ENCODE data around the gene PLEKHD1. TPM values are rescaled to one million over a fixed set of nuclear protein-coding genes. Genes with fewer than 3 reads are reported as not detected.

The PLEKHD1 gene
- total RNA-seq: under 1 TPM in 1 of 2 experiments, not detected in 1; 0.07 TPM

- ChIA-PET POLR2A (interaction anchor here (1.0 kb wide), 1 partner anchor 225 kb away, joined by 3 read pairs; no protein-coding TSS in a partner anchor), CTCF (interaction anchor here (1.1 to 2.4 kb wide), 2 partner anchors 9 kb away, joined by 3 to 9 read pairs; no protein-coding TSS in a partner anchor)
- no peak within 1 kb of the TSS for H3K4me3 Mint-ChIP-seq
- no peaks in the 10 kb centered on the region for H3K4me1 Mint-ChIP-seq (ENCODE audit: low read depth)
- intact Hi-C loops (cut with micrococcal nuclease): no loop called here
- H3K27ac Mint-ChIP-seq: no peak within 1 kb of the TSS
- H3K9me3 Mint-ChIP-seq: no peaks in the 10 kb centered on the region
- peak; percentile 3 for DNase-seq
- H3K36me3 Mint-ChIP-seq (ENCODE audit: low read depth): no peaks in the 10 kb centered on the region
- ATAC-seq: no peak
- H3K27me3 Mint-ChIP-seq: peaks cover 34% of the 10 kb centered on the region
- no peak for TF ChIP-seq CTCF (IDR thresholded peaks at IDR 0.05)
These were observed at the start of gene PLEKHD1 for GRCh38 chr14:69484444-69485314. PLEKHD1 (plus strand) TSS chr14:69484728; CDS start chr14:69484966, 238 bp downstream.

GRCh38 chr14:69439521-69440270 is 44.8 kb upstream of the PLEKHD1 start:
- CTCF ChIA-PET: no interaction called here
- H3K9me3 Mint-ChIP-seq: no peaks in the 10 kb centered on the region
- no peaks in the 10 kb centered on the region for H3K27me3 Mint-ChIP-seq
- H3K4me1 Mint-ChIP-seq (ENCODE audit: low read depth): peaks cover 18% of the 10 kb centered on the region
- intact Hi-C loops (cut with micrococcal nuclease): no loop called here
- no peak overlapping the region for H3K4me3 Mint-ChIP-seq
- ATAC-seq: no peak
- POLR2A ChIA-PET: no interaction called here
- no peak for DNase-seq
- H3K27ac Mint-ChIP-seq: no peak overlapping the region
- H3K36me3 Mint-ChIP-seq (ENCODE audit: low read depth): peaks cover 21% of the 10 kb centered on the region
- no peak for TF ChIP-seq CTCF (IDR thresholded peaks at IDR 0.05)

DNA sequence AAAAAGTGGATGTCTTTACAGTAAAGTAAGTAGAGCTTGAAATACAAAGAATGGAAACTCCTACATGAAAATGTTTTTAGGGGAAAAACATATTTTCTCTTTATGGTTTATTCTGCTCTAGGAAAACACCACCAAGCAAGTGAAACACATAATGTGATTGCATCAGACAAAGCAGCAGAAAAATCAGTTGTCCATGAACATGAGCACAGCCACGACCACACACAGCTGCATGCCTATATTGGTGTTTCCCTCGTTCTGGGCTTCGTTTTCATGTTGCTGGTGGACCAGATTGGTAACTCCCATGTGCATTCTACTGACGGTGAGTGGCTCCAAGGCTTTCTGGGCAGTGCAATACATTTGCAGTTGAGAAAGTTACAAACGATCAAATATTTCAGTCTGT is 42.6 kb upstream of the PLEKHD1 start:
- DNase-seq: no peak
- intact Hi-C loops (cut with micrococcal nuclease): no loop called here
- ATAC-seq: peak; percentile 34
- ChIA-PET CTCF (interaction anchor here (0.9 to 2.7 kb wide), 3 partner anchors 32 to 251 kb away, joined by 3 to 9 read pairs (median 7); partner anchors contain the start of gene EXD2), POLR2A (interaction anchor here (1.1 kb wide), 1 partner anchor 44 kb away, joined by 4 read pairs; the partner anchor contains the start of genes ERH and SLC39A9)
- no peaks in the 10 kb centered on the region for H3K9me3 Mint-ChIP-seq
- H3K27ac Mint-ChIP-seq: peak overlapping the region; percentile 32
- peak overlapping the region; percentile 30 for H3K4me3 Mint-ChIP-seq
- no peak for TF ChIP-seq CTCF (IDR thresholded peaks at IDR 0.05)
- peaks cover 18% of the 10 kb centered on the region for H3K4me1 Mint-ChIP-seq (ENCODE audit: low read depth)
- peaks cover 24% of the 10 kb centered on the region for H3K36me3 Mint-ChIP-seq (ENCODE audit: low read depth)
- H3K27me3 Mint-ChIP-seq: no peaks in the 10 kb centered on the region

- Mint-ChIP-seq H3K9me3 (no peaks in the 10 kb centered on the region), H3K27ac (peak overlapping the region; percentile 63), H3K4me1 (ENCODE audit: low read depth) (peaks cover 18% of the 10 kb centered on the region), H3K36me3 (ENCODE audit: low read depth) (peaks cover 24% of the 10 kb centered on the region), H3K4me3 (peak overlapping the region; percentile 57), H3K27me3 (no peaks in the 10 kb centered on the region)
- ATAC-seq: no peak
- ChIA-PET POLR2A (interaction anchor here (0.6 kb wide), 1 partner anchor 1029 kb away, joined by 3 read pairs; no protein-coding TSS in a partner anchor), CTCF (interaction anchor here (2.2 to 2.7 kb wide), 2 partner anchors 31 to 201 kb away, joined by 7 to 9 read pairs; no protein-coding TSS in a partner anchor)
- intact Hi-C loops (cut with micrococcal nuclease): no loop called here
- no peak for DNase-seq
- TF ChIP-seq CTCF (IDR thresholded peaks at IDR 0.05): no peak
These were observed 41.2 kb upstream of the PLEKHD1 start for GRCh38 chr14:69443296-69443805.
